Ishikawa (cell line): ENCODE measurements around the gene TMC6.

ENCODE experiments used
- CEBPB ChIP-seq: IDR thresholded peaks from 2 replicates; pipeline ENCODE4 v1.6.1; 2012
- CREB1 ChIP-seq: IDR thresholded peaks from 2 replicates; pipeline ENCODE4 v1.6.1; 2012; ENCODE audit warnings: low read depth
- EGR1 ChIP-seq: IDR thresholded peaks from 2 replicates; pipeline ENCODE4 v1.6.1; 2012
- EP300 ChIP-seq: IDR thresholded peaks from 2 replicates; pipeline ENCODE4 v1.6.1; 2012; ENCODE audit warnings: borderline replicate concordance
- FOXM1 ChIP-seq: IDR thresholded peaks from 2 replicates; pipeline ENCODE4 v1.6.1; 2012; ENCODE audit warnings: low read depth, borderline replicate concordance
- MAX ChIP-seq: IDR thresholded peaks from 2 replicates; pipeline ENCODE4 v1.6.1; 2012
- NFIC ChIP-seq: IDR thresholded peaks from 2 replicates; pipeline ENCODE4 v1.6.1; 2012
- RAD21 ChIP-seq: IDR thresholded peaks from 2 replicates; pipeline ENCODE4 v1.6.1; 2012; ENCODE audit warnings: low read depth
- REST ChIP-seq: IDR thresholded peaks from 2 replicates; pipeline ENCODE4 v1.6.1; 2012; ENCODE audit warnings: low read depth, mild to moderate bottlenecking
- TAF1 ChIP-seq: IDR thresholded peaks from 2 replicates; pipeline ENCODE4 v1.6.1; 2012; ENCODE audit warnings: low read depth, mild to moderate bottlenecking
- TCF12 ChIP-seq: IDR thresholded peaks from 2 replicates; pipeline ENCODE4 v1.6.1; 2012; ENCODE audit warnings: low read depth
- TEAD4 ChIP-seq: IDR thresholded peaks from 2 replicates; pipeline ENCODE4 v1.6.1; 2012
- USF1 ChIP-seq: IDR thresholded peaks from 2 replicates; pipeline ENCODE4 v1.6.1; 2012
- YY1 ChIP-seq: IDR thresholded peaks from 2 replicates; pipeline ENCODE4 v1.6.1; 2012; ENCODE audit warnings: low read depth
- ZBTB7A ChIP-seq: IDR thresholded peaks from 2 replicates; pipeline ENCODE4 v1.6.1; 2012; ENCODE audit warnings: low read depth

Gene TMC6

GRCh38 chr17:78114831-78115723 is 13.5 kb downstream of the TMC6 start:
- TF ChIP-seq MAX (no peak), CREB1 (no peak), USF1 (no peak), FOXM1 (no peak), YY1 (no peak), ZBTB7A (no peak), NFIC (no peak), EP300 (no peak), EGR1 (no peak), TEAD4 (no peak), RAD21 (no peak), TCF12 (no peak), REST (no peak), TAF1 (no peak), CEBPB (no peak)

GRCh38 chr17:78113804-78114785 is 14.5 kb downstream of the TMC6 start:
- TF ChIP-seq NFIC, result no peak
- TF ChIP-seq TCF12, result no peak
- no peak for TF ChIP-seq MAX
- no peak for TF ChIP-seq CREB1
- TF ChIP-seq TAF1, result no peak
- TF ChIP-seq RAD21, result no peak

- TF ChIP-seq USF1 (no peak), YY1 (no peak), RAD21 (peak; percentile 93)
Measured at GRCh38 chr17:78112518-78113471, 15.8 kb downstream of the TMC6 start.

GRCh38 chr17:78111727-78112517 is 16.6 kb downstream of the TMC6 start:
- TF ChIP-seq TAF1 (no peak), EGR1 (no peak)

GRCh38 chr17:78111016-78111726 is 17.4 kb downstream of the TMC6 start:
- TF ChIP-seq FOXM1 (no peak), EGR1 (no peak), TEAD4 (no peak), CEBPB (no peak), RAD21 (no peak), ZBTB7A (no peak), TAF1 (no peak), CREB1 (no peak), REST (no peak), NFIC (no peak), USF1 (no peak), TCF12 (no peak)
